Karpas-422 (cell line): ENCODE measurements around the gene FN3K. TPM values are rescaled to one million over a fixed set of nuclear protein-coding genes. Genes with fewer than 3 reads are reported as not detected.

Source experiments
- DNase-seq: peaks from one replicate; pipeline ENCODE4 v3.0.0-alpha.2; 2015
- H2AFZ ChIP-seq: fragments of 200-600 bp; sonication (generic); 2 replicates; pipeline ENCODE4 v1.6.1; 2014; ENCODE audit warnings: antibody characterized with exemption, low read length, mixed read lengths
- H3K27ac ChIP-seq: fragments of 200-600 bp; sonication (generic); 2 replicates; pipeline ENCODE4 v1.5.1; 2014; ENCODE audit warnings: mild to moderate bottlenecking, low read length, moderate library complexity
- H3K27me3 ChIP-seq: fragments of 200-600 bp; sonication (generic); 2 replicates; pipeline ENCODE4 v1.6.1; 2014; ENCODE audit warnings: low read length, mixed read lengths
- H3K36me3 ChIP-seq: fragments of 200-600 bp; sonication (generic); 2 replicates; pipeline ENCODE4 v1.6.1; 2014; ENCODE audit warnings: low read length, mixed read lengths; ENCODE audit not compliant: insufficient read depth
- H3K4me1 ChIP-seq: fragments of 200-600 bp; sonication (generic); 2 replicates; pipeline ENCODE4 v1.6.1; 2014; ENCODE audit warnings: mild to moderate bottlenecking, low read length, mixed read lengths
- H3K4me2 ChIP-seq: fragments of 200-600 bp; sonication (generic); 2 replicates; pipeline ENCODE4 v1.6.1; 2014; ENCODE audit warnings: low read length, low read depth, mild to moderate bottlenecking; ENCODE audit not compliant: poor library complexity, severe bottlenecking
- H3K4me3 ChIP-seq: fragments of 200-600 bp; sonication (generic); 2 replicates; pipeline ENCODE4 v1.5.1; 2014; ENCODE audit warnings: mild to moderate bottlenecking, antibody characterized with exemption, low read length, mixed read lengths
- H3K79me2 ChIP-seq: fragments of 200-600 bp; sonication (generic); 2 replicates; pipeline ENCODE4 v1.6.1; 2014; ENCODE audit warnings: mild to moderate bottlenecking, low read length, mixed read lengths
- H3K9ac ChIP-seq: fragments of 200-600 bp; sonication (generic); 2 replicates; pipeline ENCODE4 v1.6.0; 2014; ENCODE audit warnings: low read length
- H3K9me2 ChIP-seq: fragments of 200-600 bp; sonication (generic), shearing (Covaris generic); replicated peaks from 2 replicates; pipeline ENCODE4 v1.6.0; 2014; ENCODE audit warnings: mild to moderate bottlenecking, low read length, moderate library complexity; ENCODE audit not compliant: insufficient read depth
- H3K9me3 ChIP-seq: fragments of 300-700, 200-600 bp; sonication (generic); 2 replicates; pipeline ENCODE4 v1.6.1; 2014; ENCODE audit warnings: low read length, mixed read lengths
- H4K20me1 ChIP-seq: fragments of 200-600 bp; sonication (generic); 2 replicates; pipeline ENCODE4 v1.6.1; 2014; ENCODE audit warnings: mild to moderate bottlenecking, antibody characterized with exemption, low read length, low read depth; ENCODE audit not compliant: insufficient read depth
- total RNA-seq: library from RNA; depleted of rRNA; stranded (reverse); fragments of >200 nt; shearing (Covaris generic); gene quantifications from 2 replicates; pipeline ENCODE4 v1.2.3, GENCODE V29; 2014; ENCODE audit warnings: low replicate concordance; rRNA removed

The FN3K gene
- not detected in 2 replicates for total RNA-seq

- H3K79me2 ChIP-seq, result no peaks in the 10 kb centered on the region
- H4K20me1 ChIP-seq, result no peaks in the 10 kb centered on the region
- no peaks in the 10 kb centered on the region for H3K4me1 ChIP-seq
- H3K27ac ChIP-seq, result no peak within 1 kb of the TSS
- no peak within 1 kb of the TSS for H3K4me2 ChIP-seq
- no peak within 1 kb of the TSS for H2AFZ ChIP-seq
- no peaks in the 10 kb centered on the region for H3K27me3 ChIP-seq
- H3K9me2 ChIP-seq, result no peaks in the 10 kb centered on the region
- H3K4me3 ChIP-seq, result no peak within 1 kb of the TSS
- DNase-seq, result no peak
- no peak within 1 kb of the TSS for H3K9ac ChIP-seq
- H3K36me3 ChIP-seq, result peaks cover 16% of the 10 kb centered on the region
- no peaks in the 10 kb centered on the region for H3K9me3 ChIP-seq
Observed at GRCh38 chr17:82734987-82735866, at the start of gene FN3K. TSS of gene FN3K (plus strand) at chr17:82735615. CDS start at chr17:82735637, 22 bp downstream.

- Histone ChIP-seq H2AFZ (no peak overlapping the region), H3K9me2 (no peaks in the 10 kb centered on the region), H3K27me3 (no peaks in the 10 kb centered on the region), H3K9me3 (peaks cover 3% of the 10 kb centered on the region; the same call in 1 of the 2 replicates), H4K20me1 (no peaks in the 10 kb centered on the region), H3K27ac (no peak overlapping the region), H3K79me2 (no peaks in the 10 kb centered on the region), H3K4me1 (no peaks in the 10 kb centered on the region), H3K9ac (no peak overlapping the region), H3K4me3 (no peak overlapping the region), H3K36me3 (no peaks in the 10 kb centered on the region), H3K4me2 (no peak overlapping the region)
- no peak for DNase-seq
Observed at GRCh38 chr17:82686366-82687324, 48.8 kb upstream of the FN3K start.

GRCh38 chr17:82687375-82687861, 48.0 kb upstream of the FN3K start:
- Histone ChIP-seq H4K20me1 (no peaks in the 10 kb centered on the region), H3K9me3 (no peaks in the 10 kb centered on the region; the same call in 1 of the 2 replicates), H3K27ac (no peak overlapping the region), H3K4me1 (no peaks in the 10 kb centered on the region), H3K4me2 (no peak overlapping the region), H3K79me2 (no peaks in the 10 kb centered on the region), H3K27me3 (no peaks in the 10 kb centered on the region), H3K9me2 (no peaks in the 10 kb centered on the region), H3K9ac (no peak overlapping the region), H2AFZ (no peak overlapping the region), H3K36me3 (no peaks in the 10 kb centered on the region), H3K4me3 (no peak overlapping the region)
- DNase-seq, result no peak

GRCh38 chr17:82687871-82688270, 47.5 kb upstream of the FN3K start:
- DNase-seq, result no peak
- no peak overlapping the region for H2AFZ ChIP-seq
- H3K4me3 ChIP-seq, result no peak overlapping the region
- H3K4me1 ChIP-seq, result no peaks in the 10 kb centered on the region
- no peaks in the 10 kb centered on the region for H3K79me2 ChIP-seq
- H3K9me2 ChIP-seq, result no peaks in the 10 kb centered on the region
- H3K27me3 ChIP-seq, result no peaks in the 10 kb centered on the region
- H3K9me3 ChIP-seq, result no peaks in the 10 kb centered on the region
- no peaks in the 10 kb centered on the region for H4K20me1 ChIP-seq
- no peak overlapping the region for H3K27ac ChIP-seq
- no peak overlapping the region for H3K9ac ChIP-seq
- no peak overlapping the region for H3K4me2 ChIP-seq
- H3K36me3 ChIP-seq, result no peaks in the 10 kb centered on the region

- Histone ChIP-seq H3K9ac (no peak overlapping the region), H3K9me3 (no peaks in the 10 kb centered on the region), H3K4me1 (no peaks in the 10 kb centered on the region), H3K36me3 (no peaks in the 10 kb centered on the region; the same call in 1 of the 2 replicates), H3K27ac (no peak overlapping the region), H3K27me3 (no peaks in the 10 kb centered on the region), H2AFZ (no peak overlapping the region), H3K9me2 (no peaks in the 10 kb centered on the region), H3K4me2 (no peak overlapping the region), H3K79me2 (no peaks in the 10 kb centered on the region), H3K4me3 (no peak overlapping the region), H4K20me1 (no peaks in the 10 kb centered on the region)
- no peak for DNase-seq
Observed at GRCh38 chr17:82689077-82689476, 46.3 kb upstream of the FN3K start.

- no peaks in the 10 kb centered on the region for H3K4me1 ChIP-seq
- no peak overlapping the region for H3K4me2 ChIP-seq
- H3K9me3 ChIP-seq, result peaks cover 3% of the 10 kb centered on the region; the same call in 1 of the 2 replicates
- H3K9me2 ChIP-seq, result no peaks in the 10 kb centered on the region
- no peaks in the 10 kb centered on the region; the same call in 1 of the 2 replicates for H3K36me3 ChIP-seq
- H3K4me3 ChIP-seq, result no peak overlapping the region
- H4K20me1 ChIP-seq, result no peaks in the 10 kb centered on the region
- H3K79me2 ChIP-seq, result no peaks in the 10 kb centered on the region
- H3K9ac ChIP-seq, result no peak overlapping the region
- H3K27ac ChIP-seq, result no peak overlapping the region
- H2AFZ ChIP-seq, result no peak overlapping the region
- H3K27me3 ChIP-seq, result no peaks in the 10 kb centered on the region
- no peak for DNase-seq
Observed at GRCh38 chr17:82690786-82691489, 44.5 kb upstream of the FN3K start.

- H3K79me2 ChIP-seq, result no peaks in the 10 kb centered on the region
- no peaks in the 10 kb centered on the region for H4K20me1 ChIP-seq
- no peak overlapping the region for H3K4me2 ChIP-seq
- H3K9me3 ChIP-seq, result peaks cover 3% of the 10 kb centered on the region; the same call in 1 of the 2 replicates
- no peaks in the 10 kb centered on the region; the same call in 1 of the 2 replicates for H3K36me3 ChIP-seq
- H2AFZ ChIP-seq, result no peak overlapping the region
- no peak overlapping the region for H3K9ac ChIP-seq
- DNase-seq, result no peak
- H3K9me2 ChIP-seq, result no peaks in the 10 kb centered on the region
- H3K4me1 ChIP-seq, result no peaks in the 10 kb centered on the region
- no peak overlapping the region for H3K27ac ChIP-seq
- H3K4me3 ChIP-seq, result no peak overlapping the region
- H3K27me3 ChIP-seq, result no peaks in the 10 kb centered on the region
Observed at GRCh38 chr17:82691714-82692113, 43.7 kb upstream of the FN3K start.
